ENCODE data around the gene FBN2.

DNA sequence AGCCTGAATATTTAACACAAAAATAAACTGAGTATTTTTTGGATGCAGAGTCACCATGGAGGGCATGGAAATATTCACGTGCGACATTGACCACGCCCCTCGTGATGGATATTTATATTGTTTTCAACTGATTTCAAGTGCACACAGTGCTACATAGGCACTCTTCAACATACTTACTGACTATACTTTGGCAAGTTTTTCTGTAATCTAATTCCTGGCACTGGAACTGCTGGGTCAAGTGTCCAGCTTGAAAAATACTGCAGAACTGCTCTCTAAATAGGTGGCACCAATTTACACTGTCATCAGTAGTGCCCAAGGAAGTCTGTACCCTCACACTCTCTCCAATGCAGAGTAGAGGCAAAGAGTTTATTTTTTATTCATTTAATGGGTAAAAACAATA, 65.1 kb downstream of the FBN2 start:
- TF ChIP-seq EP300 (IDR thresholded peaks at IDR 0.05) (no peak), POLR2A (IDR thresholded peaks at IDR 0.05) (no peak), POLR2AphosphoS5 (IDR thresholded peaks at IDR 0.05) (no peak)
- TF ChIP-seq, protein P1, sequence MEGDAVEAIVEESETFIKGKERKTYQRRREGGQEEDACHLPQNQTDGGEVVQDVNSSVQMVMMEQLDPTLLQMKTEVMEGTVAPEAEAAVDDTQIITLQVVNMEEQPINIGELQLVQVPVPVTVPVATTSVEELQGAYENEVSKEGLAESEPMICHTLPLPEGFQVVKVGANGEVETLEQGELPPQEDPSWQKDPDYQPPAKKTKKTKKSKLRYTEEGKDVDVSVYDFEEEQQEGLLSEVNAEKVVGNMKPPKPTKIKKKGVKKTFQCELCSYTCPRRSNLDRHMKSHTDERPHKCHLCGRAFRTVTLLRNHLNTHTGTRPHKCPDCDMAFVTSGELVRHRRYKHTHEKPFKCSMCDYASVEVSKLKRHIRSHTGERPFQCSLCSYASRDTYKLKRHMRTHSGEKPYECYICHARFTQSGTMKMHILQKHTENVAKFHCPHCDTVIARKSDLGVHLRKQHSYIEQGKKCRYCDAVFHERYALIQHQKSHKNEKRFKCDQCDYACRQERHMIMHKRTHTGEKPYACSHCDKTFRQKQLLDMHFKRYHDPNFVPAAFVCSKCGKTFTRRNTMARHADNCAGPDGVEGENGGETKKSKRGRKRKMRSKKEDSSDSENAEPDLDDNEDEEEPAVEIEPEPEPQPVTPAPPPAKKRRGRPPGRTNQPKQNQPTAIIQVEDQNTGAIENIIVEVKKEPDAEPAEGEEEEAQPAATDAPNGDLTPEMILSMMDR (IDR thresholded peaks at IDR 0.05) = no peak
